ENCODE data around the gene ASPHD2. TPM values are rescaled to one million over a fixed set of nuclear protein-coding genes. Genes with fewer than 3 reads are reported as not detected.
"Not testable (repeated sequence)": the region's sequence is repeated elsewhere in the genome, so short reads cannot be mapped to it uniquely, and the experiment has no call there.

The ASPHD2 gene, protein sequence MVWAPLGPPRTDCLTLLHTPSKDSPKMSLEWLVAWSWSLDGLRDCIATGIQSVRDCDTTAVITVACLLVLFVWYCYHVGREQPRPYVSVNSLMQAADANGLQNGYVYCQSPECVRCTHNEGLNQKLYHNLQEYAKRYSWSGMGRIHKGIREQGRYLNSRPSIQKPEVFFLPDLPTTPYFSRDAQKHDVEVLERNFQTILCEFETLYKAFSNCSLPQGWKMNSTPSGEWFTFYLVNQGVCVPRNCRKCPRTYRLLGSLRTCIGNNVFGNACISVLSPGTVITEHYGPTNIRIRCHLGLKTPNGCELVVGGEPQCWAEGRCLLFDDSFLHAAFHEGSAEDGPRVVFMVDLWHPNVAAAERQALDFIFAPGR
- 2.8 and 3.2 TPM in 2 replicates for total RNA-seq (2014; rRNA removed; shearing (Covaris generic))

DNA sequence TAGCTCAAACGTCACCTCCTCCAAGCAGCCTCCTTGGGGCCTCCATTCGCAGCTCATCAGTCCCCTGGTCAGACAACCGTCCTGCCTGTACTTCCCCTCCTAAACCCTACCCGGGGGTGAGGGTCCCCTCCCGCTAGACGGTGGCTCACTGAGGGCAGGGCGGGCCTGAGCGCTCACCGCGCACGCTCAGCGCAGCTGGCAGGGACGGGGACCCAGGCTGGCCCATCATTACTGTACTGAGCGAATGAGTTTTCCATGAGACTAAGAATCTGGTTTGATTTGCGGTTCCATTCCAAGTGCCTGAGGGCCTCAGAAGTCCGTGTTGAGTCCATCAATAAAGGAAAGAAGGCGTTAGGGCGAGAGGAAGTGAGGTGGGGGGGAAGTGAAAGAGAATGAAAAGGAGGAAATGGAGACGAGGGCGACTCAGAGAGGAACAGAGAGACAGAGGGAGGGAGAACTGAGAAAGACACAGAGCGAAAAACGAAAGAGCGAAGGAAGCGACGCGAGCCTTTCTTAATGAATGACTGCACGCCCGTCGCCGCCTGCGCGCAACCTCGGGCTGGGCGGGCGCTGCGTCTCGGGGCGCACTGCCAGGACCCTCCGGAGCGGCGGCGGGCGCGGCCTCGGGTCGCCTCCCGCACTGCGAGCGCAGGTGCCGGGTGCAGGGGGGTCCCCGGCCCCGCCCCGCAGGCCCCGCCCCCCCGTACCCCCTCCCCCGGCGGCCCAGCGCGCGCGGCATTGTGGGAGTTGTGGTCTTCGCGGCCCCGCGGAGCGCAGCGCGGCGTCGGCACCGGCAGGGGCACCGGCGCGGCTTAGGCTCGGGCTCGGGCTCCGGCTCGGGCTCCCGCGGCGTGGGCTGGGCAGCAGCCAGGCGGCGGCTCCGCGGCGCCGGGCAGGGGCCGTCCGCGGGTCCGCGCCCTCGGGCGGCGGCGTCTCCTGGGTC lies at the start of gene ASPHD2:
TSS of gene ASPHD2 (plus strand) at position 746 of the 943 bp plus-strand sequence. CDS start 4,356 bp downstream, outside the sequence.
- in situ Hi-C loops (cut with HindIII; ENCODE audit: low sequenced_read_pairs): no loop called here
- DNase-seq (ENCODE audit: low spot score): peak; percentile 77

DNA sequence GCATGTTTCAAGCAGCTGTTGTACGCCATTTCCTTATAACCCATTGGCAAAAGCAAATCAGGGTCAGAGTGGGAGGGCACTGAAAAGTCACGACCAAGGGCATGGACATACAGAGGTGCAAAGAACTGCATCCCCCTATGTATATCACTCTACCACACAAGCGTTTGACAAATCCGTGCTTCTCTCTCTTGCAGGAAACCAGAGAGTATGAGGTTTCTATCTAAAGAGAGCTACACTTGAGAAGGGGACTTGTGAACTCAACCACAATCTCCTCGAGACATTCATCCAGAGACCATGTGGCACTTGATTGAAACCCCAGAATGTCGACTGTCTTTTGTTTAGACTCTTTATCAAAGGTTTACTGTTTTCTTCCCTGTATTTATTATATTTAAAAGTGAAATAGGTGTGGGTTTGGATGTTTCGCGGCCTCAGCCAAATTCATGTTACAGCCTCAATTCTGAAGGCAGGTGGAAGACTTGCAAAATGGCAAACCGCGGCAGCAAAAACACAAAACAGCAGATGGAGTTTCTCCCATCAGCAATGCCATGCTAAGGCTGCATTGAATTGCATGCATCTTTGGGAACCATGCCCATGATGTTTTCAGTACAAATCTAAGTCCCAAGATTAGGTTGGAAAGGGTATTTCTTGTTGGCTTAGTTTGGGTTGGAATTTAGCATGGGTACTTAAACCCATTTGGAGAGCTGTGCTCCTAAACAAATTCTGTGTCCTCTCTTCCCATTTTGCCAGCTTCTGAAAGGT lies 48.8 kb upstream of the ASPHD2 start:
- DNase-seq (ENCODE audit: low spot score): no peak
- in situ Hi-C loops (cut with HindIII; ENCODE audit: low sequenced_read_pairs): no loop called here

DNA sequence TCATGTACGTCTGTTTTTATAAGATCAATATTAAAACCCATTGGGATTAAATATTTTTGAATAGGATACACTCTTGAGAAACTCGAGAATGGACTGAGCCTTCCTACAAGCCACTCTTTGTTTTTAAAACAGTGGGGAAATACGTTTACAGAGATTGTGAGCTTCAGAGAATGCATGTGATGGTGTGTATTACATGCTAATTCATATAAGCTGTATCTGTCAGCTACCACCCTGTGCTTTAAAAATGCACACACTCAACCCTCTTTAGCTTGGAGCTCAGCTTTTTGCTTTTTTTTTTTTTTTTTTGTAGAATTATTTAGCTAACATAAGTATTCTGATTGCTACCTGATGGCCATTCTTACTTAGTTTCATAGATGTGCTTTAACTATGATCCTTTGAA lies 46.3 kb upstream of the ASPHD2 start:
- in situ Hi-C loops (cut with HindIII; ENCODE audit: low sequenced_read_pairs): no loop called here
- DNase-seq (ENCODE audit: low spot score): no peak

DNA sequence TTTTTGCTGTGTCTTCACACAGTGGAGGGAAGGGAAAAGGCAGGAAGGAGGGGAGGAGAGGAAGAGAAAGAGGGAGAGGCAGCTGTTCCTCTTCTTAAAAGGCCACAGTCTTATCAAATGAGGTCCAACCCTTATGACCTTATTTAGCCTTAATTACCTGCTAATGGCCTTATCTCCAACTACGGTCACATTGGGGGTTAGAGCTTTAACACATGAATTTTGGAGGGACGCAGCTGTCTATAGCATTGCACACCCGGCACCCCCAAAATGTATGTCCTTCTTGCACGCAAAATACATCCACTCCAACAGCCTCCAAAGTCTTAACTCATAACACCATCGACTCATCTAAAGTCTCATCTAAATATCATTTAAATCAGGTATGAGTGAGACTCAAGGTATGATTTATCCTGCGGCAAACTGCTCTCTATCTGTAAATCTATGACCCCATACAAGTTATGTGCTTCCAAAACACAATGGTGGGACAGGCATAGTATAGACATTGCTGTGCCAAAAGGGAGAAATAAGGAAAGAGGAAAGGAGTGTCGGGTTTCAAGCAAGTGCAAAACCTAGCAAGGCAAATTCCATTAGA lies 45.0 kb upstream of the ASPHD2 start:
- in situ Hi-C loops (cut with HindIII; ENCODE audit: low sequenced_read_pairs): no loop called here
- DNase-seq (ENCODE audit: low spot score): no peak

DNA sequence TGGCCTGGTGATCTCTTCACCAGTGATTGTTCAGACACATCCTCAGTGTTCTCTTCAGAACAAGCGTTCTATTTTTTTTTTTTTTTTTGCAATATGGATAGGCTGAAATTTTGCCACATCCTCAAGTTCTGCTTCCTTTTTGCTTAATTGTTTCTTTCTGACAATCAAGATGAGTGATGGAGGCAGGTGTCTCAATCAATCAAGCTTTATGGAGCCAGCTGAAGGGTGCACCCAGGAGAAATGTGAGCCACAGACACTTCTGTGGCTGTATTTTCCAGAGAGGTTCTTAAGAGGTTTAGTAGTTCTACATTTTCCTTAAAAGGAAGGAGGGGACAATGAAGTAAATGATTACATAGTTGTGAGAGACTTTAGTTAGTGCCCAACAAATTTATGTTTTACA lies 43.9 kb upstream of the ASPHD2 start:
- in situ Hi-C loops (cut with HindIII; ENCODE audit: low sequenced_read_pairs): no loop called here
- DNase-seq (ENCODE audit: low spot score): no peak

DNA sequence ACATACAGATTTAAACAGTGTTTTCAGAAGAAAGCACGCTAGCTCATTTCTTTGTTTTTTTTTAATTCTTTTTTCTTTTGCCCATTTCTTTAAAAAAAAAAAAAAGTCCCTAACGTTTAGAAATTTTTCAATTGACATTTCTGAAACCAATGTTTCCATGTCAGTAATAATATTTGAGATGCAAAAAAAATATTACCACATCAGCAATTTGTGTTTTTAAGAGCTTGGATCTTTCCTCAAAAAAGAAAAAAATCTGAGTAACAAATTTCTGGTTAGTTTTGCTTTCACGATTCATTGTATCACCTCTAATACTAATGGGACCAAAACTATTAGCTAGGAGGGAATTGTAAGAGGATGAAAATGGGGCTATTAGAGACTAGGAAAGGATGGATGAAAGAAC lies 39.9 kb upstream of the ASPHD2 start:
- in situ Hi-C loops (cut with HindIII; ENCODE audit: low sequenced_read_pairs): no loop called here
- no peak for DNase-seq (ENCODE audit: low spot score)

DNA sequence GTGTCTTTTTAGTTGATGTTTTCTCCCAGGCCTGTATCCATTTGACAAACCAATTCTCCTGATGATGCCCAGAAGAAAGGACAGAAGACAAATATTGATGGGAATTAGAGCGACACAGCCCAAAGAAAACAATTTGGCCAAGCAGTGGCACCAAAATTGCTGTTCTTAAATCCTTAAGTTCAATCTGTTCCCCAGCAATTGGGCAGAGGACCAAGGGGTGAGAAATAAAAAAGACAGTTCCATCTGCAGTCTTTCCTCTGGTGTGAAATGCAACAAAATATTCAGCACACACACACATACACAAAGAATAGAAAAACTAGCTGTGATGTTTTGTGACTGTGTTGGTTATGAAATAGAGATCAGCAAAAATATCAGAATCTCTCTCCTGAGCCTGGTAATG lies 38.0 kb upstream of the ASPHD2 start:
- in situ Hi-C loops (cut with HindIII; ENCODE audit: low sequenced_read_pairs): no loop called here

DNA sequence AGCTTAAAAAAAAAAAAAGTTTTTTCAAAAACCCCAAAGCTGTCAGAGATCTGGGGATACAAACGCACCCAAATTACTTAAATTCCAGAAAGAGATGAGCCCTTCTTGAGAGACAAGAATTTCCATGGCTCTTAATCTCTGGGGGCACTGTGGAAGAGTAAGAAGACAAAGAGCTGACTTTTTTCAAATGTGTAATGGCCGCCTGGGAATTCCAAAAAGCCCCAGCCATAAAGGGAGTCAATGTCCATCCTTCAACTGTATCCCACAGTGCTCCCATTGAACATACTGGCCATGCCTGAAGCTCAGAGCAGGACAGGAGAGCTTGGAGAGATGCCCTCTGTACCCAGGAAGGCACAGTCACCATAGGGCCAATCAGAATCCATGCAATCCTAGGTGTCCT lies 37.4 kb upstream of the ASPHD2 start:
- DNase-seq (ENCODE audit: low spot score): no peak
- in situ Hi-C loops (cut with HindIII; ENCODE audit: low sequenced_read_pairs): no loop called here

More for the DNA sequence above, 38.0 kb upstream of the ASPHD2 start:
- no peak for DNase-seq (ENCODE audit: low spot score)

DNA sequence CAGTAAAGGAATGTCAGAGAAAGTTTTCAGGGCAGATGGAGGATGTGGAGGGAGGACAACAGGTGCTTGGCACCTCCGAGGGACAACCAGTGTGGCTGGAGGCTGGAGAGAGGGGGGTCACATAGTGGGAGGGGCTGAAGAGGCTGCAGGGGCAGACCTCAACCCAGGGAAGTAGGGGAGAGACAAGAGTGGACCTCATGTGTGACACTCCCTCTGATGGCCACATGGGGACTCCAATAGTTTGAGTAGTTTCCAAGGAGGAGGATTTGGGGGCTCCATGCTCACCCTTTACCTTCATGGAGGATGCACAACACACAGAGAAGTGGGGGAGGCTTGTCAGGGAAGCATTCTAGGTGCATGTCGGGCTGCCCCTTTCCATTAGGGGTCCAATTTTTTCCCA lies 35.1 kb upstream of the ASPHD2 start:
- in situ Hi-C loops (cut with HindIII; ENCODE audit: low sequenced_read_pairs): no loop called here
- no peak for DNase-seq (ENCODE audit: low spot score)

DNA sequence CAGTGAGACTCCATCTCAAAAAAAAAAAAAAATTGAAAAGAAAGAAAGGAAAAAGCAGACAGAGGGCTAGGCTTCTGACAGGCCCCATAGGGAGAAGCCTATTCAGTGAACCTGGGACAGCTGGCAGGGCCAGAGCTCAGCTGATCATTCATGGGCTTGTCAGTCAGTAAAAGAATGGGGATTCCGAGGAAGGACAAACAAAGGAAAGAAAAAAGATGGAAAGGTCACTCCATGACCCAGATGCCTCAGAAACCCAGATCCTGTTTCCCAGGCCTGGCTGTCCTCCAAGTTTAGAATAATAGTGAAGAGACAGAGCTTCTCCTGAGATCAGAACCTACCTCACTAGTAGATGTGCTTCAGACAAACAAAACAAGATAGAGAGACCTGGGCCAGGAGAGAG lies 34.3 kb upstream of the ASPHD2 start:
- no peak for DNase-seq (ENCODE audit: low spot score)
- in situ Hi-C loops (cut with HindIII; ENCODE audit: low sequenced_read_pairs): no loop called here

DNA sequence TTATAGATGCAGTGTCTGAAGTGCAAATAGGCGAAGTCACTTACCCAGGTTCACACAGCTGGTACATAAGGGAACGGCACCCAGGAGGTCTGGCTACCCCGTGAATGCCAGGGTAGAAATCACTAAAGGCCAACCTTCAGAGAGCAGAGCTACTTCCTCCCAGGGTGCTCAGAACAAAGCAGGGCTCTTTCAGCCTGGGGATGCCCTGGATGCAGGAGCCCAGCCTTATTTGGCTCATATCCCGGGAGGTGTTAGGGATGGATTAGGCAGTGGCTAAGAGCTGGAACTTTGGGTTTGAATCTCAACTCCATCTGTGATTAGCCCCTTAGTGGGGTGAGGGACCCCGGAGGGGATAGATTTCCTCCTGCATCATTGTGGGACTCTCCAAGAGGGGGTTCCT lies 33.1 kb upstream of the ASPHD2 start:
- in situ Hi-C loops (cut with HindIII; ENCODE audit: low sequenced_read_pairs): no loop called here
- no peak for DNase-seq (ENCODE audit: low spot score)

DNA sequence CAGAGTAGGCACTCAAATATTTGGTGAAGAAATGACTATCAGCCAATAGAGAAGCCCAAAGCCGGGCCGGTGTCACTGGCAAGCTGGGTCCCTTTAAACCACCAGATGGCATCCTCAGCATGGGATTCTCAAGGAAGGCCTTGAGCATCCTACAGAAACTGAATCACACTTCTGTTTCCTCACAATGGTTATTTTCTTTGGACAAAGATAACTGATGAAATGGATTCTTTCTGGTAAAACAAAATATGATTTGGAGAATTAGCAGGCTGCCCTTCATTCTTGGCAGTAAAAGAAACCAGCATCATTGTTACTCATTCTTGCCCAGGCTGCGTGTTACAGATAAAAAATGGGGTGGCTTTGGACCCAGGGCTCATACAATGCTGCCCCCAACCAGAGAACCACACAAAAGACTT lies 30.3 kb upstream of the ASPHD2 start:
- DNase-seq (ENCODE audit: low spot score): peak; percentile 88
- in situ Hi-C loops (cut with HindIII; ENCODE audit: low sequenced_read_pairs): no loop called here

DNA sequence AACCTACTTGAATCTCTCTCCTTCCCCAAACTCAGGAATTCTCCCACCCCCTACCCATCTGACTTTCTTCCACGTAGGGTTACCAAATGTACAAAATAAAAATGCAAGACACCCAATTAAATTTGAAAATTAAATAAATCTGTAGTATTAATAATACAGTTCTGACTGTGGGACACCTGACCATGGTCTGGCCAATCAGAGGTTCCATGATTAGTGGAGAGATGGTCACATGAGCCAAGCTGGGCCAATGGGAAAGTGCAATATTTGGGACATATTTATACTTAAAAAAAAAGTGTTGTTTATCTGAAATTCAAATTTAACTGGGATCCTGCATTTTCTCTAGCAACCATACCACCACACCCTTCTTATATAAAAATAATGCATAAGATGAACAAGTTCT lies 29.8 kb upstream of the ASPHD2 start:
- in situ Hi-C loops (cut with HindIII; ENCODE audit: low sequenced_read_pairs): no loop called here

DNA sequence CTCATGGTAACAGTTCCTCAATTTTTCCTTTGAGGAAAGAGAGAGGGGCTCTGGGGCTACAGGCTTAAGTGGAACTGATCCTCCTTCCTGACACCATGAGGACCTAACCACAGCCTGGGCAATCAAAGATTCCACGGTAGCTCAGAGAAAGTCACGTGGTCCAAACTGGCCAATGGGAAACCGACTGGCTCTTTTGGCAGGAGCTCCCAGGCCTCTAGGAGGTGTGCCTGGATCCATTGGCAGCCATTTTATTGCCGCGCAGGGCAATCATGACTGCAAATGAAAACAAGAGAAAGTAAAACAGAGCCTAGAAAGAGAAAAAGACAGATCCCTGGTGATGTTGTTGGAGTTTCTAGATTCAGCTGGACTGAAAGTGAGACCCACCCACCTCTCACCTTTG lies 27.3 kb upstream of the ASPHD2 start:
- in situ Hi-C loops (cut with HindIII; ENCODE audit: low sequenced_read_pairs): no loop called here
- DNase-seq (ENCODE audit: low spot score): no peak

More for the DNA sequence above, 29.8 kb upstream of the ASPHD2 start:
- peak; percentile 8 for DNase-seq (ENCODE audit: low spot score)

DNA sequence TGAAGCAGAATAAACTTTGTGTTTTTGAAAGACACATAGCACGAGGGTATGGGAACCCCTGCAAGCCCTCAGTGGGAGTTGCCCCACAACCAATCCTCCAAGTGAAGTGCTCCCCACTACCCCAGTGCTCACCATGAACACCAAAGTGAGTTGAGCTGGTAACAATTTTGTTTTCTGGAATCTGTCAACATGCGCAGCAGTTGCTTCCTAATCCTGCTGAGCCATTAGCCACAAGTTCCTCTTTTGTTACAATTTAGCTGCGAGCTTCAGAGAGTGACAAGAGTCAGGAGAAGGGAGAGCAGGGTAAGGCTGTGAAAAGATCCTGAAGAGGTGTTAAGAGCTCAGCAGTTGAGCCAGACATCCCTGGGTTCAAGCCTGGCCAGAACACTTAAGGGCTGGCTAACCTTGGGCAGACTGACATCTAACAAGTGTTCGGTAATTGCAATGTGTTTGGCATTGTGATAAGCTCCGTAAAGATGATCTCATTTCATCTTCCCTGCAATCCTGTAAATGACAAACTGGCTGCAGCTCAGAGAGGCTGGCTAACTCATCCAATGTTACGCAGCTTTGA lies 24.1 kb upstream of the ASPHD2 start:
- DNase-seq (ENCODE audit: low spot score): no peak
- in situ Hi-C loops (cut with HindIII; ENCODE audit: low sequenced_read_pairs): no loop called here

DNA sequence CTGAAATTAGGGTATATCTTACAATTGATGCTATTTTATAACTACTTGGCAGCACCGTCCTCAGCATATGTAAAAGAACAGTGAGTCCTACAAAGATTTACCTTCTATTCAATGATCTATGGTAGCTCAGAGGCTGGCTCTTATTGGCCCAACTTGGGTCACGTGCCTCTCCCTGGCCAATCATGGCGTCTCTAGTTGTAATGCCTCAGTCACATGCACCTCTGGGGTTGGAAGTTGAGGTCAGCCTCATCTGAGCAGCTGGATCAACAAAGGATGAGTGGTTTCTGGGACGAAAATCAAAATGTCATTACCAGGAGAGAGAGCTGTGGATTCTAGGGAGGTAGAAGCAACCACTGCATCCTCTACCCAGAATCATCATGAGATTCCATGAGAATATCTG lies 22.9 kb upstream of the ASPHD2 start:
- in situ Hi-C loops (cut with HindIII; ENCODE audit: low sequenced_read_pairs): no loop called here
- DNase-seq (ENCODE audit: low spot score): no peak

DNA sequence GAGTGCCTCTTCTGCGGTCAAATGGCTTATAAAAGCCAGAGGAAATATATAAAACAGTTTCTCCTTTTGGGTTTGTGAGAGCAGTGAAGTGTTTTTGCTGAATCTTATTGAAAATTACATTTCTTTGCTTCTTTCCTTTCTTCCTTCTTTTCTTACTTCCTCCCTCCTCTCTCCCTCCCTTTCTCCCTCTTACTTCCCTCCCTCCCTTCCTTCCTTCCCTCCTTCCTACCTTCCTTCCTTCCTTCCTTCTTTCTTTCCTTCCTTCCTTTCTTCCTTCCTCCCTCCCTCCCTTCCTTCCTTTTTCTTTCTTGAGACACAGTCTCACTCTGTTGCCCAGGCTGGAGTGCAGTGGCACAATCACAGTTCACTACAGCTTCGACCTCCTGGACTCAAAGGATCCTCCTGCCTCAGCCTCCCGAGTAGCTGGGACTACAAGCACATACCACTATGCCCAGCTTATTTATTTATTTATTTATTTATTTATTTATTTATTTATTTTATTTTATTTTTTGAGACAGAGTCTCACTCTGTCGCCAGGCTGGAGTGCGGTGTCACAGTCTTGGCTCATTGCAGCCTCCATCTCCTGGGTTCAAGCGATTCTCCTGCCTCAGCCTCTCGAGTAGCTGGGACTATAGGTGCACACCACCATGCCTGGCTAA lies 20.4 kb upstream of the ASPHD2 start:
- DNase-seq (ENCODE audit: low spot score): not testable (repeated sequence)

DNA sequence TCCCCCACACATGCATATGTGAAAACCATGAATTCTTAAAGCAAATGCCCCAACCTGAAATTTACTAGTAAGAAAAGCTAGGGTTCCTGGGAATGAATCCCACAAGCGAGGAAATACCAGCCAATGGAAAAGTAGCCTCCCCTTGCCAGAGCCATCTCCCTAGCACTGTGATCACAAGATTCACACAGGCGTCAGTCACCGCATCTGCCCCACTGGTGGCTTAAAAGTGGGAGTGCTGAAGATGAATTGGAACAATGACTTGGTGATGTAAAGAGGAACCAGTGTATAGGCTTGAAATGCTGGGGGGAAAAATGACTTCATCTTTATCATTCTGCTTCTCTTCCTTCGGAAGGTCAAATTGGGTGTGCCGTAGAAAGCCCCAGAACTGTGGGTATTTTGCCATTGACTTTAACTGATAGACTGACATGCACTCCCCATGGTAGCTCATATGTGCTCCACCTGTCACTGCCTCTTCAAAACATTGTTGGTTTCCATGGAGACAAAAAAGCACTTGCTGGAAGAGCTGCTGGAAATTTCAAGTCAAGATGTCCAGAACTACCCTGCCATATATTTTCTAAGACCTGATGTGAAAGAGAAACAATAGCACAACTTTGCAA lies 19.2 kb upstream of the ASPHD2 start:
- DNase-seq (ENCODE audit: low spot score): no peak
- in situ Hi-C loops (cut with HindIII; ENCODE audit: low sequenced_read_pairs): no loop called here

More for the DNA sequence above, 20.4 kb upstream of the ASPHD2 start:
- in situ Hi-C loops (cut with HindIII; ENCODE audit: low sequenced_read_pairs): not testable (repeated sequence)

Measured in G401 (cell line).